ENCODE data around the gene AFG3L2. TPM values are rescaled to one million over a fixed set of nuclear protein-coding genes. Genes with fewer than 3 reads are reported as not detected.

The AFG3L2 gene
- total and polyA plus RNA-seq, 4 donors = 17.9 to 31.6 (median 25.6) TPM

GRCh38 chr18:12304351-12305210 lies 72.4 kb downstream of the AFG3L2 start:
- no peak for ATAC-seq (ENCODE audit: low FRiP score)

GRCh38 chr18:12302391-12303147 lies 74.5 kb downstream of the AFG3L2 start:
- H3K9me3 ChIP-seq (ENCODE audit: control insufficient read depth, low read length) = peaks cover 2% of the 10 kb centered on the region
- intact Hi-C loops (cut with DNase I) = no loop called here
- H3K27ac ChIP-seq (ENCODE audit: low read depth in 1 of 2, low read length in 2 of 2) = no peak overlapping the region
- no peaks in the 10 kb centered on the region for H3K4me1 ChIP-seq (ENCODE audit: control insufficient read depth in 1 of 2, insufficient read depth in 2 of 2, low read length in 2 of 2)
- H3K4me3 ChIP-seq (ENCODE audit: low read length in 2 of 2) = no peak overlapping the region
- no peak for ATAC-seq (ENCODE audit: low FRiP score)
- no peaks in the 10 kb centered on the region for H3K36me3 ChIP-seq (ENCODE audit: control insufficient read depth in 1 of 2, insufficient read depth in 2 of 2, low read length in 1 of 2)
- H3K27me3 ChIP-seq (ENCODE audit: control insufficient read depth in 1 of 2, insufficient read depth in 2 of 2, low read length in 1 of 2) = no peaks in the 10 kb centered on the region
- 88 to 91% methylated on average over 14 of the region's 14 CpGs for WGBS, 2 donors
- DNase-seq = no peak

More at GRCh38 chr18:12304351-12305210, 72.4 kb downstream of the AFG3L2 start:
- Histone ChIP-seq H3K27ac (ENCODE audit: low read depth in 1 of 2, low read length in 2 of 2) (no peak overlapping the region), H3K4me1 (ENCODE audit: control insufficient read depth in 1 of 2, insufficient read depth in 2 of 2, low read length in 2 of 2) (peaks cover 0 to under 1% of the 10 kb centered on the region in 2 donors), H3K9me3 (ENCODE audit: control insufficient read depth, low read length) (no peaks in the 10 kb centered on the region), H3K36me3 (ENCODE audit: control insufficient read depth in 1 of 2, insufficient read depth in 2 of 2, low read length in 1 of 2) (no peaks in the 10 kb centered on the region), H3K4me3 (ENCODE audit: low read length in 2 of 2) (no peak overlapping the region), H3K27me3 (ENCODE audit: control insufficient read depth in 1 of 2, insufficient read depth in 2 of 2, low read length in 1 of 2) (no peaks in the 10 kb centered on the region)
- WGBS, 2 donors = 84% methylated on average over 19 of the region's 19 CpGs
- intact Hi-C loops (cut with DNase I) = loop anchor here (5.0 kb wide), 3 partner anchors 32 to 73 kb away; partner anchors contain the start of gene AFG3L2 (in 1 of the 2)
- no peak for DNase-seq

- DNase-seq = peak in 1 of 2 donors; percentile 27
- no peak overlapping the region for H3K27ac ChIP-seq (ENCODE audit: low read depth in 1 of 2, low read length in 2 of 2)
- H3K4me3 ChIP-seq (ENCODE audit: low read length in 2 of 2) = no peak overlapping the region
- no peaks in the 10 kb centered on the region for H3K4me1 ChIP-seq (ENCODE audit: control insufficient read depth in 1 of 2, insufficient read depth in 2 of 2, low read length in 2 of 2)
- 91 to 93% methylated on average over 13 of the region's 13 CpGs for WGBS, 2 donors
- peaks cover 2% of the 10 kb centered on the region for H3K9me3 ChIP-seq (ENCODE audit: control insufficient read depth, low read length)
- ATAC-seq (ENCODE audit: low FRiP score) = no peak
- no peaks in the 10 kb centered on the region for H3K36me3 ChIP-seq (ENCODE audit: control insufficient read depth in 1 of 2, insufficient read depth in 2 of 2, low read length in 1 of 2)
- no peaks in the 10 kb centered on the region for H3K27me3 ChIP-seq (ENCODE audit: control insufficient read depth in 1 of 2, insufficient read depth in 2 of 2, low read length in 1 of 2)
- intact Hi-C loops (cut with DNase I) = no loop called here
Observed at GRCh38 chr18:12301263-12302005, 75.6 kb downstream of the AFG3L2 start.

- WGBS, 2 donors = 89 to 92% methylated on average over 2 of the region's 2 CpGs
- Histone ChIP-seq H3K9me3 (ENCODE audit: control insufficient read depth, low read length) (peaks cover 2% of the 10 kb centered on the region), H3K4me1 (ENCODE audit: control insufficient read depth in 1 of 2, insufficient read depth in 2 of 2, low read length in 2 of 2) (no peaks in the 10 kb centered on the region), H3K4me3 (ENCODE audit: low read length in 2 of 2) (no peak overlapping the region), H3K36me3 (ENCODE audit: control insufficient read depth in 1 of 2, insufficient read depth in 2 of 2, low read length in 1 of 2) (no peaks in the 10 kb centered on the region), H3K27me3 (ENCODE audit: control insufficient read depth in 1 of 2, insufficient read depth in 2 of 2, low read length in 1 of 2) (no peaks in the 10 kb centered on the region), H3K27ac (ENCODE audit: low read depth in 1 of 2, low read length in 2 of 2) (no peak overlapping the region)
- intact Hi-C loops (cut with DNase I) = no loop called here
- no peak for ATAC-seq (ENCODE audit: low FRiP score)
- DNase-seq = no peak
Observed at GRCh38 chr18:12299862-12300261, 77.2 kb downstream of the AFG3L2 start.

- intact Hi-C loops (cut with DNase I) = no loop called here
- Histone ChIP-seq H3K9me3 (ENCODE audit: control insufficient read depth, low read length) (peaks cover 2% of the 10 kb centered on the region), H3K27me3 (ENCODE audit: control insufficient read depth in 1 of 2, insufficient read depth in 2 of 2, low read length in 1 of 2) (no peaks in the 10 kb centered on the region), H3K4me1 (ENCODE audit: control insufficient read depth in 1 of 2, insufficient read depth in 2 of 2, low read length in 2 of 2) (no peaks in the 10 kb centered on the region), H3K4me3 (ENCODE audit: low read length in 2 of 2) (no peak overlapping the region), H3K27ac (ENCODE audit: low read depth in 1 of 2, low read length in 2 of 2) (no peak overlapping the region), H3K36me3 (ENCODE audit: control insufficient read depth in 1 of 2, insufficient read depth in 2 of 2, low read length in 1 of 2) (no peaks in the 10 kb centered on the region)
- ATAC-seq (ENCODE audit: low FRiP score) (no peak), DNase-seq (peak in 1 of 2 donors; percentile 33)
- WGBS, 2 donors = 57 to 71% methylated on average over 1 of the region's 1 CpG
Observed at GRCh38 chr18:12296457-12296856, 80.6 kb downstream of the AFG3L2 start.

GRCh38 chr18:12296087-12296403 lies 81.0 kb downstream of the AFG3L2 start:
- Histone ChIP-seq H3K27me3 (ENCODE audit: control insufficient read depth in 1 of 2, insufficient read depth in 2 of 2, low read length in 1 of 2) (no peaks in the 10 kb centered on the region), H3K9me3 (ENCODE audit: control insufficient read depth, low read length) (peaks cover 2% of the 10 kb centered on the region), H3K4me3 (ENCODE audit: low read length in 2 of 2) (no peak overlapping the region), H3K36me3 (ENCODE audit: control insufficient read depth in 1 of 2, insufficient read depth in 2 of 2, low read length in 1 of 2) (no peaks in the 10 kb centered on the region), H3K27ac (ENCODE audit: low read depth in 1 of 2, low read length in 2 of 2) (no peak overlapping the region), H3K4me1 (ENCODE audit: control insufficient read depth in 1 of 2, insufficient read depth in 2 of 2, low read length in 2 of 2) (no peaks in the 10 kb centered on the region)
- no peak for ATAC-seq (ENCODE audit: low FRiP score)
- WGBS, 2 donors = 94 to 97% methylated on average over 3 of the region's 3 CpGs
- DNase-seq = no peak
- intact Hi-C loops (cut with DNase I) = no loop called here

- Histone ChIP-seq H3K27me3 (ENCODE audit: control insufficient read depth in 1 of 2, insufficient read depth in 2 of 2, low read length in 1 of 2) (no peaks in the 10 kb centered on the region), H3K27ac (ENCODE audit: low read depth in 1 of 2, low read length in 2 of 2) (no peak overlapping the region), H3K4me1 (ENCODE audit: control insufficient read depth in 1 of 2, insufficient read depth in 2 of 2, low read length in 2 of 2) (no peaks in the 10 kb centered on the region), H3K4me3 (ENCODE audit: low read length in 2 of 2) (no peak overlapping the region), H3K9me3 (ENCODE audit: control insufficient read depth, low read length) (peaks cover 2% of the 10 kb centered on the region), H3K36me3 (ENCODE audit: control insufficient read depth in 1 of 2, insufficient read depth in 2 of 2, low read length in 1 of 2) (no peaks in the 10 kb centered on the region)
- DNase-seq (peak in 1 of 2 donors; percentile 48), ATAC-seq (ENCODE audit: low FRiP score) (no peak)
- intact Hi-C loops (cut with DNase I) = no loop called here
- 96 to 97% methylated on average over 18 of the region's 18 CpGs for WGBS, 2 donors
Observed at GRCh38 chr18:12295389-12296086, 81.5 kb downstream of the AFG3L2 start.

GRCh38 chr18:12293831-12294230 lies 83.2 kb downstream of the AFG3L2 start:
- Histone ChIP-seq H3K4me3 (ENCODE audit: low read length in 2 of 2) (no peak overlapping the region), H3K27me3 (ENCODE audit: control insufficient read depth in 1 of 2, insufficient read depth in 2 of 2, low read length in 1 of 2) (no peaks in the 10 kb centered on the region), H3K4me1 (ENCODE audit: control insufficient read depth in 1 of 2, insufficient read depth in 2 of 2, low read length in 2 of 2) (no peaks in the 10 kb centered on the region), H3K27ac (ENCODE audit: low read depth in 1 of 2, low read length in 2 of 2) (no peak overlapping the region), H3K36me3 (ENCODE audit: control insufficient read depth in 1 of 2, insufficient read depth in 2 of 2, low read length in 1 of 2) (no peaks in the 10 kb centered on the region), H3K9me3 (ENCODE audit: control insufficient read depth, low read length) (peaks cover 2% of the 10 kb centered on the region)
- DNase-seq (no peak), ATAC-seq (ENCODE audit: low FRiP score) (no peak)
- 82 to 84% methylated on average over 11 of the region's 11 CpGs for WGBS, 2 donors
- intact Hi-C loops (cut with DNase I) = no loop called here
